ENCODE results near the gene FCER1G. TPM values are rescaled to one million over a fixed set of nuclear protein-coding genes. Genes with fewer than 3 reads are reported as not detected.

Gene FCER1G
- total and polyA plus RNA-seq, 2 of the 4 experiments (the other 2 are of a cell fraction), result 0.44 TPM; not detected in 1

DNA sequence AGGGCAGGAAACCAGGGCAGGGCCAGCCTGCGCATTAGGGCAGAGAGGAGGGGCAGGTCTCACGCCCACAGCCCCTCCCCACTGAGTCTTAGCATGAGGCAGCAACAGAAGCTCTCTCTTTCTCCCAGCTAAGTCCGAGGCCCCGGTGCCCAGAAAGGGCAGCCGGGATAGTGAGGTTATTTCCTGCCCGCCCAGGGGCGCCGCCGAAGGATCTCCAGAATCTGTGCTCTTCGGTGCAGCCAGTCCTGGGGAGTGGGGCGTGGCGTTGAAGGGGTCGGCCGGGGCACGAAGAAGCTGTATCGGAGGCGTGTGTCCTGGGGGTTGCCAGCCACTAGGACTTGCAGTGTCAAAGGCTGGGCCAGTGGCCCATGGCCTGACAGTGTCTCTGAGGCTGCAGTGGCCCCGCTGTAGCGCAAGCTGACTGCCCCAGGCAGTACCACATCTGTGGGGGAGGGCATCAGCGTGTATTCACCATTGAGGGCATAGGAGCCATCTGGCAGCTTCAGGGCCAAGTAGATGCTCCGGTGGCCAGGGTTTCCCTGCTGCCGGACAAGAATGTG lies 24.1 kb upstream of the FCER1G start:
- no peak overlapping the region for H2AK9ac ChIP-seq (replicated peaks; ENCODE audit: low read depth, low read length, poor library complexity)
- H2AFZ ChIP-seq (replicated peaks; ENCODE audit: low read length, poor library complexity), result no peak overlapping the region
- in situ Hi-C loops (cut with MboI; ENCODE audit: low sequenced_read_pairs) (no loop called here), intact Hi-C loops (cut with micrococcal nuclease) (no loop called here), dilution Hi-C loops (cut with HindIII; ENCODE audit: low sequenced_read_pairs, unreplicated experiment) (no loop called here)
- no peak overlapping the region for H4K91ac ChIP-seq (ENCODE audit: insufficient read depth, low read depth, low read length)
- no peaks in the 10 kb centered on the region for H3K9me3 ChIP-seq (ENCODE audit: control insufficient read depth, insufficient read depth, low read length)
- H3K79me1 ChIP-seq (ENCODE audit: low read depth in 1 of 2, low read length in 2 of 2), result no peaks in the 10 kb centered on the region
- no peak overlapping the region for H4K8ac ChIP-seq (ENCODE audit: low read depth in 2 of 2, low read length in 2 of 2)
- ChIA-PET POLR2A (ENCODE audit: unreplicated experiment) (no interaction called here), CTCF (interaction anchor here (1.3 kb wide), 1 partner anchor 35 kb away, joined by 8 read pairs; the partner anchor contains the start of gene TOMM40L)
- H3K23ac ChIP-seq (ENCODE audit: low read depth, low read length), result no peak overlapping the region
- H3K27ac ChIP-seq (ENCODE audit: insufficient read depth, low read length), result no peak overlapping the region
- H3K9me1 ChIP-seq (ENCODE audit: insufficient read depth, low read length), result no peaks in the 10 kb centered on the region
- no peaks in the 10 kb centered on the region for H3K4me1 ChIP-seq (ENCODE audit: control insufficient read depth, insufficient read depth, low read length)
- no peaks in the 10 kb centered on the region for H4K20me1 ChIP-seq (ENCODE audit: insufficient read depth, low read length)
- DNase-seq (no peak), ATAC-seq (ENCODE audit: low read depth) (no peak)
- H3K27me3 ChIP-seq (ENCODE audit: control insufficient read depth, insufficient read depth, low read length), result no peaks in the 10 kb centered on the region
- no peak overlapping the region for H3K18ac ChIP-seq (ENCODE audit: low read depth, low read length)
- no peak overlapping the region for H3K14ac ChIP-seq (replicated peaks; ENCODE audit: low read depth, low read length)
- no peak overlapping the region for H3K4ac ChIP-seq (ENCODE audit: low read depth, low read length)
- no peak overlapping the region for H3K56ac ChIP-seq (ENCODE audit: extremely low read depth, insufficient read depth, low read length)
- TF ChIP-seq, protein P1, sequence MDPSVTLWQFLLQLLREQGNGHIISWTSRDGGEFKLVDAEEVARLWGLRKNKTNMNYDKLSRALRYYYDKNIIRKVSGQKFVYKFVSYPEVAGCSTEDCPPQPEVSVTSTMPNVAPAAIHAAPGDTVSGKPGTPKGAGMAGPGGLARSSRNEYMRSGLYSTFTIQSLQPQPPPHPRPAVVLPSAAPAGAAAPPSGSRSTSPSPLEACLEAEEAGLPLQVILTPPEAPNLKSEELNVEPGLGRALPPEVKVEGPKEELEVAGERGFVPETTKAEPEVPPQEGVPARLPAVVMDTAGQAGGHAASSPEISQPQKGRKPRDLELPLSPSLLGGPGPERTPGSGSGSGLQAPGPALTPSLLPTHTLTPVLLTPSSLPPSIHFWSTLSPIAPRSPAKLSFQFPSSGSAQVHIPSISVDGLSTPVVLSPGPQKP (IDR thresholded peaks at IDR 0.05; ENCODE audit: borderline replicate concordance, low read depth, low read length), result no peak
- TF ChIP-seq SMC3 (IDR thresholded peaks at IDR 0.05; ENCODE audit: low read depth, low read length) (no peak), RCOR1 (IDR thresholded peaks at IDR 0.05; ENCODE audit: insufficient replicate concordance, low read length) (no peak), MXI1 (IDR thresholded peaks at IDR 0.05; ENCODE audit: borderline replicate concordance, low read depth, low read length) (no peak), BHLHE40 (IDR thresholded peaks at IDR 0.05; ENCODE audit: low read depth, low read length) (no peak), NFE2L2 (IDR thresholded peaks at IDR 0.05; ENCODE audit: low read depth, low read length) (no peak), FOS (IDR thresholded peaks at IDR 0.05; ENCODE audit: low read depth, low read length) (no peak), POLR2A (IDR thresholded peaks at IDR 0.05; ENCODE audit: low read depth, low read length) (no peak), RAD21 (IDR thresholded peaks at IDR 0.05; ENCODE audit: low read length) (no peak), MAZ (IDR thresholded peaks at IDR 0.05; ENCODE audit: borderline replicate concordance, low read depth, low read length) (no peak), MAFK (IDR thresholded peaks at IDR 0.05; ENCODE audit: low read depth, low read length) (no peak), CTCF (conservative IDR thresholded peaks at IDR 0.05; ENCODE audit: low read depth, low read length) (no peak)
- no peak overlapping the region for H2BK15ac ChIP-seq (ENCODE audit: low read depth, low read length)
- H2BK120ac ChIP-seq (ENCODE audit: low read depth, low read length), result no peak overlapping the region
- H3K9ac ChIP-seq (ENCODE audit: low read depth, low read length), result no peak overlapping the region
- 71% methylated on average over 13 of the region's 22 CpGs; no CpG with 5 or more reads in 1 of the 2 experiments for WGBS, 2 experiments (ENCODE audit: extremely low coverage in 2 of 2, insufficient read length in 1 of 2)
- H2BK20ac ChIP-seq (ENCODE audit: low read depth, low read length), result no peak overlapping the region
- BruUV-seq (replicated peaks), result no TSS peak
- no peak overlapping the region for H3K4me3 ChIP-seq (ENCODE audit: insufficient read depth, low read depth, low read length)
- no peak overlapping the region for H2BK5ac ChIP-seq (ENCODE audit: low read depth, low read length, poor library complexity, severe bottlenecking)
- no peak overlapping the region for H4K5ac ChIP-seq (ENCODE audit: low read depth, low read length)
- H3K36me3 ChIP-seq (ENCODE audit: control insufficient read depth, insufficient read depth, low read length), result no peaks in the 10 kb centered on the region
- no peak overlapping the region for H2AK5ac ChIP-seq (ENCODE audit: low read depth, low read length)
- no peak overlapping the region for H3K4me2 ChIP-seq (ENCODE audit: low read depth, low read length)

Data from IMR-90 (cell line).